PC-3 (cell line): ENCODE data around the gene DRG2. TPM values are rescaled to one million over a fixed set of nuclear protein-coding genes. Genes with fewer than 3 reads are reported as not detected.

ENCODE experiments used
- ATAC-seq: fragments of 200-7000 bp; cut with Tn5 transposase; 2 replicates; pipeline ENCODE4 v1.9.1; 2020; ENCODE audit warnings: mild to moderate bottlenecking, moderate library complexity
- BruUV-seq: library from RNA; stranded (reverse); fragments of 400-500 nt; replicated peaks from 2 replicates; lab custom pipeline; 2021; lab: Mats Ljungman, UMichigan
- CTCF ChIA-PET: fragments of 300-600 bp; sonication (Branson Sonifier 250); formaldehyde crosslinking; loops from one replicate; lab custom pipeline; 2022; ENCODE audit warnings: antibody characterized with exemption; lab: Charles Lee
- POLR2A ChIA-PET: fragments of 300-600 bp; sonication (Branson Sonifier 250); formaldehyde crosslinking; loops from one replicate; lab custom pipeline; 2022; ENCODE audit warnings: antibody characterized with exemption; ENCODE audit not compliant: unreplicated experiment; lab: Charles Lee
- DNase-seq: peaks from one replicate; pipeline ENCODE4 v3.0.0-alpha.2; 2015
- H2AFZ ChIP-seq: fragments of 300-600 bp; sonication (generic); 2 replicates; pipeline ENCODE4 v1.6.0; 2016; ENCODE audit warnings: antibody characterized with exemption, low read length
- H3F3A ChIP-seq: fragments of 300-600 bp; sonication (generic); one replicate; pipeline ENCODE4 v1.6.0; 2017; ENCODE audit warnings: antibody characterized with exemption, low read length, control low read depth, mild to moderate bottlenecking; ENCODE audit not compliant: unreplicated experiment
- H3K27ac ChIP-seq: fragments of 300-600 bp; sonication (generic); 2 replicates; pipeline ENCODE4 v1.5.1; 2016; ENCODE audit warnings: mild to moderate bottlenecking, low read length
- H3K27me3 ChIP-seq: fragments of 300-600 bp; sonication (generic); 2 replicates; pipeline ENCODE4 v1.6.1; 2016; ENCODE audit warnings: low read length, mixed read lengths
- H3K36me3 ChIP-seq: fragments of 300-600 bp; sonication (generic); 2 replicates; pipeline ENCODE4 v1.6.1; 2016; ENCODE audit warnings: low read depth, mixed run types, low read length, mixed read lengths
- H3K4me1 ChIP-seq: fragments of 300-600 bp; sonication (generic); 2 replicates; pipeline ENCODE4 v1.5.1; 2016; ENCODE audit warnings: low read length; ENCODE audit not compliant: insufficient read depth
- H3K4me2 ChIP-seq: fragments of 300-600 bp; sonication (generic); 2 replicates; pipeline ENCODE4 v1.6.0; 2016; ENCODE audit warnings: low read length
- H3K4me3 ChIP-seq: fragments of 300-600 bp; sonication (generic); 2 replicates; pipeline ENCODE4 v1.5.1; 2016; ENCODE audit warnings: mild to moderate bottlenecking, low read length, mixed read lengths
- H3K79me2 ChIP-seq: fragments of 300-600 bp; sonication (generic); 2 replicates; pipeline ENCODE4 v1.6.1; 2017; ENCODE audit warnings: low read length, mixed read lengths
- H3K9ac ChIP-seq: fragments of 300-600 bp; sonication (generic); 2 replicates; pipeline ENCODE4 v1.6.0; 2016; ENCODE audit warnings: mild to moderate bottlenecking, low read length
- H3K9me2 ChIP-seq: fragments of 300-600 bp; sonication (generic); replicated peaks from 2 replicates; pipeline ENCODE4 v1.6.1; 2016; ENCODE audit warnings: mixed run types, low read length, mixed read lengths
- H3K9me3 ChIP-seq: fragments of 300-600 bp; sonication (generic); 2 replicates; pipeline ENCODE4 v1.6.1; 2016; ENCODE audit warnings: low read length, mixed read lengths
- H4K20me1 ChIP-seq: fragments of 300-600 bp; sonication (generic); 2 replicates; pipeline ENCODE4 v1.6.1; 2016; ENCODE audit warnings: low read length, mixed read lengths
- EZH2 ChIP-seq: fragments of 300-600 bp; sonication (generic); IDR thresholded peaks from one replicate; pipeline ENCODE4 v1.6.1; 2017; ENCODE audit warnings: antibody characterized with exemption, mild to moderate bottlenecking, low read length; ENCODE audit not compliant: unreplicated experiment
- EZH2phosphoT487 ChIP-seq: fragments of 300-600 bp; sonication (generic); IDR thresholded peaks from 2 replicates; pipeline ENCODE4 v1.6.1; 2018; ENCODE audit warnings: mild to moderate bottlenecking, antibody characterized with exemption, low read length, borderline replicate concordance
- intact Hi-C: fragments of 100-400 bp; cut with micrococcal nuclease; formaldehyde crosslinking; loops from 2 replicates; pipeline ENCODE4 v1.9.0; 2023
- total RNA-seq: library from RNA; depleted of rRNA; stranded (reverse); fragments of >200 nt; gene quantifications from 2 replicates; pipeline ENCODE4 v1.2.3, GENCODE V29; 2014
- TF ChIP-seq, protein P1 (sequence below): fragments of 300-600 bp; sonication (generic); conservative IDR thresholded peaks from 2 replicates; pipeline ENCODE4 v1.5.1; 2017; ENCODE audit warnings: antibody characterized with exemption, low read depth, mild to moderate bottlenecking, low read length

Gene DRG2
- total RNA-seq, 1 experiment from 2014 or later: 102 TPM

DNA sequence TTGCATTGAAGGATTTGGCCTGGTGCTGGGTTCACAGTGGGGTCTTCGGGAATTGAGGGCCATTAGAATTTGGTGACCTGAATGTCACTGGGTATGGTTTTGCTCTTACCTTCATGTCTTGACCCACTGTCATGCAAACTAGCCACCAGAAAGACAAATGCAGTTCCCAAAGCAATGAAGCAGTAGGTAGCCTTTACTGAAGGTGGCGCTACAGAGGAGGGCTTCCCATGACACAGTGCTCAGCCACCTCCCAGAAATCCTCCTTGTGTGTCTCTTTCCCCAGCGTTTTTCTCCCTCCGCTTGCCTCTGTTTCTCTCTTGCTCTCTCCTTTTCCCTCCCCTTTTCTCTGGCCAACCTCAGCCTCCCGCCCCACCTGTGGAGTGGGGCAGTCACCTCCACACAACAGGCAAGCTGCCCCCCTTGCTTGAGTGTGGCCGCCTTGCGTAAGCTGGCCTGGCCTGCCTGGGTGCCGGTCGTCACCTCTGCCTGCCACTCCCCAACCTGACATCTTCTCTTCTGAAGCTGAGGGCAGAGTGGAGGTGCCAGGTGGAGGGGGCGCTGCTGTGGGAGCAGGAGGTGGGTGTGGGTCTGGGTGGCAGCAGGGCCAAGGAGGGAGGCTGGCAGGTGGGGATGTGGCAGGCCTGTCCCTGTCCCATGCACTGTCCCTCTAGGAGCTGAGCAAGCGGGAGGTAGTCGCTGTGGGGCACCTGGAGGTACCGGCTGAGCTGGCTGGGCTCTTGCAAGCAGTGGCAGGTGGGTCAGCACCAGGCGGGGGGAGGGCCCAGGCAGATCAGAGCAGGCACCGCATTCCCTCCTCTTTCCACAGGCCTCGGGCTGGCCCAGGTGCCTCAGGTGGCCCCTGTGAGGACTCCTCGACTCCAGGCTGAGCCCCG, 55.5 kb downstream of the DRG2 start:
- Histone ChIP-seq H3K4me3 (no peak overlapping the region), H3K9me3 (no peaks in the 10 kb centered on the region), H3F3A (no peaks in the 10 kb centered on the region), H3K79me2 (no peaks in the 10 kb centered on the region), H3K9me2 (no peaks in the 10 kb centered on the region), H3K4me1 (no peaks in the 10 kb centered on the region), H2AFZ (no peak overlapping the region), H4K20me1 (no peaks in the 10 kb centered on the region), H3K4me2 (no peak overlapping the region), H3K9ac (no peak overlapping the region), H3K27me3 (no peaks in the 10 kb centered on the region), H3K27ac (no peak overlapping the region), H3K36me3 (no peaks in the 10 kb centered on the region)
- CTCF ChIA-PET: no interaction called here
- DNase-seq (peak; percentile 43), ATAC-seq (no peak)
- intact Hi-C loops: no loop called here
- BruUV-seq: no TSS peak
- TF ChIP-seq EZH2phosphoT487 (no peak), EZH2 (no peak)
- TF ChIP-seq, protein P1, sequence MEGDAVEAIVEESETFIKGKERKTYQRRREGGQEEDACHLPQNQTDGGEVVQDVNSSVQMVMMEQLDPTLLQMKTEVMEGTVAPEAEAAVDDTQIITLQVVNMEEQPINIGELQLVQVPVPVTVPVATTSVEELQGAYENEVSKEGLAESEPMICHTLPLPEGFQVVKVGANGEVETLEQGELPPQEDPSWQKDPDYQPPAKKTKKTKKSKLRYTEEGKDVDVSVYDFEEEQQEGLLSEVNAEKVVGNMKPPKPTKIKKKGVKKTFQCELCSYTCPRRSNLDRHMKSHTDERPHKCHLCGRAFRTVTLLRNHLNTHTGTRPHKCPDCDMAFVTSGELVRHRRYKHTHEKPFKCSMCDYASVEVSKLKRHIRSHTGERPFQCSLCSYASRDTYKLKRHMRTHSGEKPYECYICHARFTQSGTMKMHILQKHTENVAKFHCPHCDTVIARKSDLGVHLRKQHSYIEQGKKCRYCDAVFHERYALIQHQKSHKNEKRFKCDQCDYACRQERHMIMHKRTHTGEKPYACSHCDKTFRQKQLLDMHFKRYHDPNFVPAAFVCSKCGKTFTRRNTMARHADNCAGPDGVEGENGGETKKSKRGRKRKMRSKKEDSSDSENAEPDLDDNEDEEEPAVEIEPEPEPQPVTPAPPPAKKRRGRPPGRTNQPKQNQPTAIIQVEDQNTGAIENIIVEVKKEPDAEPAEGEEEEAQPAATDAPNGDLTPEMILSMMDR: peak; percentile 60
- POLR2A ChIA-PET: no interaction called here

DNA sequence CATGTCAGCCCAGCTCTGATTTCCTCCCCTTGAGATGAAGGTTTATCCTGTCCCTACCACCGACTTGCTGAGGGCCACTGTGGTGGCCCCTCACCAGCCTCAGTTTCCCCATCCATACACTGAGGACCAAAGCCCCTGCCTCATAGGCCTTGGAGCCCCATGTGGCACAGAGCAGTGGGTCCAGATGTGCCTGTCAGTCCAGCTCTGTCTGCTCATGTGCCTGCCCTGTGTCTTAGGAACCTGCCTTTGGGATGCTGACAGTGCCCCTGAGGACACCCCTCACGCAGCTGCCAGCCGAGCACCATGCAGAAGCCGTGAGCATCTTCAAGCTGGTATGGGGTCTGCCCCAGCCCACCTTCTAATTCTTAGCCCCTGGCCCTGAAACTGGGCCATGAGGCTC, 56.5 kb downstream of the DRG2 start:
- no peaks in the 10 kb centered on the region for H3K4me1 ChIP-seq
- BruUV-seq: no TSS peak
- no peaks in the 10 kb centered on the region for H3K27me3 ChIP-seq
- no peaks in the 10 kb centered on the region for H3K9me3 ChIP-seq
- ChIA-PET CTCF (no interaction called here), POLR2A (no interaction called here)
- DNase-seq: no peak
- H3K27ac ChIP-seq: no peak overlapping the region
- H3K79me2 ChIP-seq: no peaks in the 10 kb centered on the region
- H3K9ac ChIP-seq: no peak overlapping the region
- no peak overlapping the region for H2AFZ ChIP-seq
- no peaks in the 10 kb centered on the region for H3F3A ChIP-seq
- H3K4me2 ChIP-seq: no peak overlapping the region
- no peak for TF ChIP-seq EZH2
- H3K9me2 ChIP-seq: no peaks in the 10 kb centered on the region
- no peaks in the 10 kb centered on the region for H3K36me3 ChIP-seq
- ATAC-seq: no peak
- no peak overlapping the region for H3K4me3 ChIP-seq
- no peaks in the 10 kb centered on the region for H4K20me1 ChIP-seq
- intact Hi-C loops: no loop called here

DNA sequence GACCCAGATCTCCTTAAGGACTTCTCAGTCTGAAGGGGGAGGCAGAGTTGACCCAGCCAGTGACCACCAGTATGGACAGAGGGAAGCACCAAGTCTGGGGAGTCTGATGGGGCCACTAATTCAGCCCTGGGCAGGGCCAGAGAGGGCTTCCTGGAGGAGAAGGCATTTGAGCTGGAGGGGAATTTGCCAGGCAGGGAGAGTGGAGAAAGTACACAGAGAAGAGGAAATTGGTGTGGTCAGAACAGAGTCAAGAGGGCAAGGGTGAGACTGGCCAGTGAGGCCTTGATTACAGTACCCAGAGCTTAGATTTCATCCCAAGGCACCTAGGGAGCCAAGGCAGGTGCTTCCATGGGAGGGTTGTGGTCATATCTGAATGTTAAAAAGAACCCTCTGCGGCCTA, 57.1 kb downstream of the DRG2 start:
- no peaks in the 10 kb centered on the region for H3K27me3 ChIP-seq
- no peaks in the 10 kb centered on the region for H3F3A ChIP-seq
- H3K79me2 ChIP-seq: no peaks in the 10 kb centered on the region
- DNase-seq (no peak), ATAC-seq (no peak)
- no peak overlapping the region for H3K27ac ChIP-seq
- no peak overlapping the region for H2AFZ ChIP-seq
- H3K9ac ChIP-seq: no peak overlapping the region
- no peak overlapping the region for H3K4me2 ChIP-seq
- no peaks in the 10 kb centered on the region for H3K9me2 ChIP-seq
- intact Hi-C loops: no loop called here
- H3K4me1 ChIP-seq: no peaks in the 10 kb centered on the region
- H3K9me3 ChIP-seq: no peaks in the 10 kb centered on the region
- no peak overlapping the region for H3K4me3 ChIP-seq
- H4K20me1 ChIP-seq: no peaks in the 10 kb centered on the region
- no peaks in the 10 kb centered on the region for H3K36me3 ChIP-seq
- ChIA-PET CTCF (no interaction called here), POLR2A (no interaction called here)
- TF ChIP-seq, protein P1: no peak
- TF ChIP-seq EZH2 (no peak), EZH2phosphoT487 (no peak)
- BruUV-seq: no TSS peak
